OCI-LY3 (cell line): ENCODE measurements around the gene ITSN1.

Source experiments
- CTCF ChIP-seq: fragments of 200-600, 300-600 bp; sonication (generic); IDR thresholded peaks from 2 replicates; pipeline ENCODE4 v1.5.1; 2014; ENCODE audit warnings: antibody characterized with exemption, low read length, low read depth
- EZH2phosphoT487 ChIP-seq: fragments of 200-600 bp; shearing (Covaris generic); IDR thresholded peaks from 2 replicates; pipeline ENCODE4 v1.6.1; 2018; ENCODE audit warnings: antibody characterized with exemption, mixed run types, low read depth

- TF ChIP-seq CTCF (no peak), EZH2phosphoT487 (no peak)
These were observed 182.0 kb downstream of the ITSN1 start for GRCh38 chr21:33824156-33824941.
